Measurements from ENCODE around the gene BIK. TPM values are rescaled to one million over a fixed set of nuclear protein-coding genes. Genes with fewer than 3 reads are reported as not detected.

The BIK gene
- total and polyA plus RNA-seq, 8 donors = 2.3 to 29.2 (median 16.6) TPM; not detected in 2

DNA sequence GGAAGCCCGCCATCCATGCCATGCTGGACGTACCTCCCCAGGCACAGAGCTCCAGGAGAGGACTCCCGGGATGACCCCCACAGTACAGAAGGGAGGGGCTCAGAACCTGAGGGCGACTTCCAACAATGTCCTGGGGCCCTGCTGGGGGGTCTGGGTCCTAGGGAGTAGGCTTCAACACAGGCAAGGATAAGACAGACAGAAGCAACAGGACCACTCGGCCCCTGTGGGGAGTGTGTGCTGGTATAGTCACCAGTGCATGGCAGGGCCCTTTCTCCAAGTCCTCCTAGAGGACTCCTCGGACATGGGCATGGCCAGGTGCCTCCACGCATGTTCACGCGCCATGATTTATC is 59.6 kb downstream of the BIK start:
- H3K4me3 ChIP-seq = no peak overlapping the region
- no peak overlapping the region for H3K27ac ChIP-seq
- no peak for TF ChIP-seq POLR2AphosphoS5 (IDR thresholded peaks at IDR 0.05)
- TF ChIP-seq EP300 (IDR thresholded peaks at IDR 0.05) = no peak
- no peak for TF ChIP-seq CTCF (IDR thresholded peaks at IDR 0.05)
- no peak for TF ChIP-seq POLR2A (IDR thresholded peaks at IDR 0.05)
- H3K36me3 ChIP-seq = peaks cover 39 to 91% (median 78%) of the 10 kb centered on the region in 4 donors
- H3K27me3 ChIP-seq = no peaks in the 10 kb centered on the region
- no peak for DNase-seq
- intact Hi-C loops (cut with DNase I; ENCODE audit: low total_unique reads) = no loop called here
- H3K9me3 ChIP-seq = no peaks in the 10 kb centered on the region
- WGBS, 5 donors = 88 to 93% (median 91%) methylated on average over 8 to 9 of the region's 9 CpGs
- H3K4me1 ChIP-seq = peaks cover 0 to 49% (median 27%) of the 10 kb centered on the region in 4 donors

- Histone ChIP-seq H3K4me1 (peaks cover 0 to 45% (median 28%) of the 10 kb centered on the region in 4 donors), H3K27ac (peak overlapping the region; percentile 53 to 83 (median 63)), H3K27me3 (no peaks in the 10 kb centered on the region), H3K4me3 (peak overlapping the region in 1 of 4 donors; percentile 6), H3K36me3 (peaks cover 43 to 100% (median 87%) of the 10 kb centered on the region in 4 donors), H3K9me3 (no peaks in the 10 kb centered on the region)
- intact Hi-C loops (cut with DNase I; ENCODE audit: low total_unique reads) = no loop called here
- TF ChIP-seq CTCF (IDR thresholded peaks at IDR 0.05) (no peak), POLR2AphosphoS5 (IDR thresholded peaks at IDR 0.05) (peak in 1 of 3 donors; percentile 4), POLR2A (IDR thresholded peaks at IDR 0.05) (no peak), EP300 (IDR thresholded peaks at IDR 0.05) (no peak)
- DNase-seq = peak in 1 of 2 donors; percentile 52
- WGBS, 5 donors = 39 to 68% (median 54%) methylated on average over 8 to 14 of the region's 14 CpGs
These were observed 60.5 kb downstream of the BIK start for GRCh38 chr22:43171019-43171491.

DNA sequence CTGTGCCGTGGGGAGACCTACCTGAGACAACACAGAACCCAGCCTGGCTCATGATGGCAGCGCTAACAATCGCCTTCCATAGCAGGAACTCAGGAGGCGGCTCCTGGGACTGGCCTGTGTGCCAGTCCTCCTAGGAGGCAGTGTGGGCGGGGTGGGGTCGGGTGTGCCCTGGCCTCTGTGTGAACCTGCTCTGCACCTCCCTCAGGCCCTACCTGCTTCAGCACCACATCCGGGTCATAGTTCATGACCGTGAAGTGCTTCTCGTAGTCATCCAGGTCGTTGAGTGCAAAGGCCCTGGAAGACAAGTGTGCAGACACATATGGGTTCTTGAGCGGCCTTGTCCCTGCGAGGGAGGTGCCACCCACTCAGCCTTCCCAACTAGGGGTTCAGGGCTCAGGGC is 61.1 kb downstream of the BIK start:
- H3K9me3 ChIP-seq = no peaks in the 10 kb centered on the region
- peaks cover 0 to 45% (median 28%) of the 10 kb centered on the region in 4 donors for H3K4me1 ChIP-seq
- peaks cover 43 to 100% (median 90%) of the 10 kb centered on the region in 4 donors for H3K36me3 ChIP-seq
- peak overlapping the region in 1 of 4 donors; percentile 6 for H3K4me3 ChIP-seq
- intact Hi-C loops (cut with DNase I; ENCODE audit: low total_unique reads) = no loop called here
- peak overlapping the region; percentile 53 to 83 (median 63) for H3K27ac ChIP-seq
- H3K27me3 ChIP-seq = no peaks in the 10 kb centered on the region
- TF ChIP-seq POLR2A (IDR thresholded peaks at IDR 0.05) = no peak
- TF ChIP-seq CTCF (IDR thresholded peaks at IDR 0.05) = no peak
- TF ChIP-seq POLR2AphosphoS5 (IDR thresholded peaks at IDR 0.05) = peak in 1 of 3 donors; percentile 3
- TF ChIP-seq EP300 (IDR thresholded peaks at IDR 0.05) = no peak
- 47 to 62% (median 52%) methylated on average over 10 to 12 of the region's 12 CpGs for WGBS, 5 donors
- DNase-seq = peak; percentile 58 to 77

GRCh38 chr22:43172191-43172590 is 61.6 kb downstream of the BIK start:
- intact Hi-C loops (cut with DNase I; ENCODE audit: low total_unique reads) = no loop called here
- H3K9me3 ChIP-seq = no peaks in the 10 kb centered on the region
- H3K4me3 ChIP-seq = no peak overlapping the region
- peaks cover 43 to 100% (median 89%) of the 10 kb centered on the region in 4 donors for H3K36me3 ChIP-seq
- peak overlapping the region in 3 of 5 donors; percentile 59 to 83 (median 78) for H3K27ac ChIP-seq
- no peak for TF ChIP-seq POLR2AphosphoS5 (IDR thresholded peaks at IDR 0.05)
- no peak for TF ChIP-seq EP300 (IDR thresholded peaks at IDR 0.05)
- TF ChIP-seq POLR2A (IDR thresholded peaks at IDR 0.05) = no peak
- TF ChIP-seq CTCF (IDR thresholded peaks at IDR 0.05) = no peak
- DNase-seq = no peak
- H3K27me3 ChIP-seq = no peaks in the 10 kb centered on the region
- peaks cover 0 to 43% (median 28%) of the 10 kb centered on the region in 4 donors for H3K4me1 ChIP-seq
- WGBS, 5 donors = 88 to 98% (median 95%) methylated on average over 19 of the region's 19 CpGs

Measured in stomach (tissue), 9 donors.